ENCODE results near the gene VSIG10.

Gene VSIG10

DNA sequence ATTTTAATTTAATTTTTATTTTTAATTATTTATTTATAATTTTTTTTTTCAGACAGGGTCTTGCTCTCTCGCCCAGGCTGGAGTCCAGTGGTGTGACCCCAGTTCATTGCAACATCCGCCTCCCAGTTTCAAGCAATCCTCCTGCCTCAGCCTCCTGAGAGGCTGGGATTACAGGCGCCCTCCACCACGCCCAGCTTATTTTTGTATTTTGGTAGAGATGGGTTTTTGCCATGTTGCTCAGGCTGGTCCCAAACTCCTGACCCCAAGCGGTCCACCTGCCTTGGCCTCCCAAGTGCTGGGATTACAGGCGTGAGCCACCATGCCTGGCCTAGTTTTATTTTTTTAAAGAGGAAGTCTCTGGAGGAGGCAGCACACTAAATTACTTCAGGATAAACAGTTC is 18.5 kb upstream of the VSIG10 start:
- Histone ChIP-seq H3K9ac (ENCODE audit: low read length) (no peak overlapping the region), H3K36me3 (replicated peaks; ENCODE audit: low read depth, low read length) (no peaks in the 10 kb centered on the region), H3K79me2 (ENCODE audit: low read length) (no peaks in the 10 kb centered on the region), H2AFZ (ENCODE audit: low read depth, low read length) (no peak overlapping the region), H3K9me3 (ENCODE audit: insufficient read depth, low read length) (no peaks in the 10 kb centered on the region), H4K20me1 (ENCODE audit: insufficient read depth, low read length) (no peaks in the 10 kb centered on the region), H3K4me1 (ENCODE audit: low read length) (no peaks in the 10 kb centered on the region), H3K27me3 (ENCODE audit: low read depth, low read length) (no peaks in the 10 kb centered on the region), H3K4me3 (ENCODE audit: low read length) (no peak overlapping the region), H3K27ac (ENCODE audit: low read length) (no peak overlapping the region), H3K4me2 (ENCODE audit: low read length) (no peak overlapping the region)
- no peak for TF ChIP-seq EZH2phosphoT487 (IDR thresholded peaks at IDR 0.05; ENCODE audit: low read depth)
- TF ChIP-seq, protein P1, sequence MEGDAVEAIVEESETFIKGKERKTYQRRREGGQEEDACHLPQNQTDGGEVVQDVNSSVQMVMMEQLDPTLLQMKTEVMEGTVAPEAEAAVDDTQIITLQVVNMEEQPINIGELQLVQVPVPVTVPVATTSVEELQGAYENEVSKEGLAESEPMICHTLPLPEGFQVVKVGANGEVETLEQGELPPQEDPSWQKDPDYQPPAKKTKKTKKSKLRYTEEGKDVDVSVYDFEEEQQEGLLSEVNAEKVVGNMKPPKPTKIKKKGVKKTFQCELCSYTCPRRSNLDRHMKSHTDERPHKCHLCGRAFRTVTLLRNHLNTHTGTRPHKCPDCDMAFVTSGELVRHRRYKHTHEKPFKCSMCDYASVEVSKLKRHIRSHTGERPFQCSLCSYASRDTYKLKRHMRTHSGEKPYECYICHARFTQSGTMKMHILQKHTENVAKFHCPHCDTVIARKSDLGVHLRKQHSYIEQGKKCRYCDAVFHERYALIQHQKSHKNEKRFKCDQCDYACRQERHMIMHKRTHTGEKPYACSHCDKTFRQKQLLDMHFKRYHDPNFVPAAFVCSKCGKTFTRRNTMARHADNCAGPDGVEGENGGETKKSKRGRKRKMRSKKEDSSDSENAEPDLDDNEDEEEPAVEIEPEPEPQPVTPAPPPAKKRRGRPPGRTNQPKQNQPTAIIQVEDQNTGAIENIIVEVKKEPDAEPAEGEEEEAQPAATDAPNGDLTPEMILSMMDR (IDR thresholded peaks at IDR 0.05; ENCODE audit: low read depth, low read length) = no peak

GRCh38 chr12:118120579-118121363 is 17.0 kb upstream of the VSIG10 start:
- H3K9ac ChIP-seq (ENCODE audit: low read length) = no peak overlapping the region
- TF ChIP-seq EZH2phosphoT487 (IDR thresholded peaks at IDR 0.05; ENCODE audit: low read depth) = no peak
- TF ChIP-seq, protein P1 (IDR thresholded peaks at IDR 0.05; ENCODE audit: low read depth, low read length) = peak; percentile 42

DNA sequence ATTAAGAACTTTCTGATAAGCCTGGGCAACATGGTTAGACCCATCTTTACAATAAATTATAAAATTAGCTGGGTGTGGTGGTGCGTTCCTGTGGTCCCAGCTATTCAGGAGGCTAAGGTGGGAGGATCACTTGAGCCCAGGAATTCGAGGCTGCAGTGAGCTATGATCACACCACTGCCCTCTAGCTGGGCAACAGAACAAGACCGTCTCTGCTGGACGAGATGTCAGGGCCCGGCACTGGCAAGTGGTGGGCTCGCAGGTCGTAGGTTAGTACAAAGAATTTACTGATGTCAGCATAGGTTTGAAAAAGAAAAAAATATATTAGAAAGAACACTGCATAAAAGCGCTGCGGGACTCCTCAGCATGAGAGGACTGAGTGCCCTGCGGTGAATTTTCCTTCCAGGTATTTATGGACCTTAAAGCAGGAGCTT is 15.7 kb upstream of the VSIG10 start:
- no peak overlapping the region for H3K27ac ChIP-seq (ENCODE audit: low read length)
- H4K20me1 ChIP-seq (ENCODE audit: insufficient read depth, low read length) = no peaks in the 10 kb centered on the region
- H3K79me2 ChIP-seq (ENCODE audit: low read length) = no peaks in the 10 kb centered on the region
- no peaks in the 10 kb centered on the region for H3K36me3 ChIP-seq (replicated peaks; ENCODE audit: low read depth, low read length)
- TF ChIP-seq, protein P1 (IDR thresholded peaks at IDR 0.05; ENCODE audit: low read depth, low read length) = no peak
- TF ChIP-seq EZH2phosphoT487 (IDR thresholded peaks at IDR 0.05; ENCODE audit: low read depth) = no peak
- H3K4me2 ChIP-seq (ENCODE audit: low read length) = no peak overlapping the region
- no peak overlapping the region for H2AFZ ChIP-seq (ENCODE audit: low read depth, low read length)
- no peaks in the 10 kb centered on the region for H3K9me3 ChIP-seq (ENCODE audit: insufficient read depth, low read length)
- H3K27me3 ChIP-seq (ENCODE audit: low read depth, low read length) = no peaks in the 10 kb centered on the region
- H3K4me3 ChIP-seq (ENCODE audit: low read length) = no peak overlapping the region
- no peaks in the 10 kb centered on the region for H3K4me1 ChIP-seq (ENCODE audit: low read length)
- H3K9ac ChIP-seq (ENCODE audit: low read length) = no peak overlapping the region

More at GRCh38 chr12:118120579-118121363, 17.0 kb upstream of the VSIG10 start:
- H3K4me2 ChIP-seq (ENCODE audit: low read length) = no peak overlapping the region
- H3K79me2 ChIP-seq (ENCODE audit: low read length) = no peaks in the 10 kb centered on the region
- H4K20me1 ChIP-seq (ENCODE audit: insufficient read depth, low read length) = no peaks in the 10 kb centered on the region
- no peaks in the 10 kb centered on the region for H3K36me3 ChIP-seq (replicated peaks; ENCODE audit: low read depth, low read length)
- peak overlapping the region; percentile 78 for H2AFZ ChIP-seq (ENCODE audit: low read depth, low read length)
- H3K27me3 ChIP-seq (ENCODE audit: low read depth, low read length) = no peaks in the 10 kb centered on the region
- H3K4me1 ChIP-seq (ENCODE audit: low read length) = no peaks in the 10 kb centered on the region
- H3K27ac ChIP-seq (ENCODE audit: low read length) = no peak overlapping the region
- no peak overlapping the region for H3K4me3 ChIP-seq (ENCODE audit: low read length)
- H3K9me3 ChIP-seq (ENCODE audit: insufficient read depth, low read length) = no peaks in the 10 kb centered on the region

DNA sequence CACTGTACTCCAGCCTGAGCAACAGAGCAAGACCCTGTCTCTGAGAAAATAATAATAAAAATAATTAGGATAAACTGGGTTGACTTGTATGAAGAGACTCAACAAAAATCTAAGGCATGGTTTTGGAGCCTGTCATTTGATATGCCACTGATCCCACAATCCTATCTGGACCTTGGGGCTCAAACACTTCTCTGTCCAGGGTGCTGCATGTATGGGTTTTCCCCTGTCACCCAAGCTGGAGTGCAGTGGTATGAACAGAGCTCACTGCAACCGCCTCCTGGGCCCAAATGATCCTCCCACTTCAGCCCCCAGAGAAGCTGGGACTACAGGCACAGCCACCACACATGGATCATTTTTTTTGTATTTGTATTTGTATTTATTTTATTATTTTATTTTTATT is 5.3 kb upstream of the VSIG10 start:
- no peaks in the 10 kb centered on the region for H4K20me1 ChIP-seq (ENCODE audit: insufficient read depth, low read length)
- no peaks in the 10 kb centered on the region for H3K36me3 ChIP-seq (replicated peaks; ENCODE audit: low read depth, low read length)
- H3K4me2 ChIP-seq (ENCODE audit: low read length) = no peak overlapping the region
- TF ChIP-seq EZH2phosphoT487 (IDR thresholded peaks at IDR 0.05; ENCODE audit: low read depth) = no peak
- TF ChIP-seq, protein P1 (IDR thresholded peaks at IDR 0.05; ENCODE audit: low read depth, low read length) = no peak
- no peak overlapping the region for H3K4me3 ChIP-seq (ENCODE audit: low read length)
- 0 out of 2 replicates have a peak, but pooled peaks cover 3% of the 10 kb centered on the region for H3K4me1 ChIP-seq (ENCODE audit: low read length)
- H3K27me3 ChIP-seq (ENCODE audit: low read depth, low read length) = no peaks in the 10 kb centered on the region
- H2AFZ ChIP-seq (ENCODE audit: low read depth, low read length) = no peak overlapping the region
- H3K79me2 ChIP-seq (ENCODE audit: low read length) = no peaks in the 10 kb centered on the region
- no peaks in the 10 kb centered on the region for H3K9me3 ChIP-seq (ENCODE audit: insufficient read depth, low read length)
- H3K9ac ChIP-seq (ENCODE audit: low read length) = no peak overlapping the region
- H3K27ac ChIP-seq (ENCODE audit: low read length) = no peak overlapping the region

Measured in OCI-LY3 (cell line).